Measurements from ENCODE around the gene N4BP2.

N4BP2 gene

DNA sequence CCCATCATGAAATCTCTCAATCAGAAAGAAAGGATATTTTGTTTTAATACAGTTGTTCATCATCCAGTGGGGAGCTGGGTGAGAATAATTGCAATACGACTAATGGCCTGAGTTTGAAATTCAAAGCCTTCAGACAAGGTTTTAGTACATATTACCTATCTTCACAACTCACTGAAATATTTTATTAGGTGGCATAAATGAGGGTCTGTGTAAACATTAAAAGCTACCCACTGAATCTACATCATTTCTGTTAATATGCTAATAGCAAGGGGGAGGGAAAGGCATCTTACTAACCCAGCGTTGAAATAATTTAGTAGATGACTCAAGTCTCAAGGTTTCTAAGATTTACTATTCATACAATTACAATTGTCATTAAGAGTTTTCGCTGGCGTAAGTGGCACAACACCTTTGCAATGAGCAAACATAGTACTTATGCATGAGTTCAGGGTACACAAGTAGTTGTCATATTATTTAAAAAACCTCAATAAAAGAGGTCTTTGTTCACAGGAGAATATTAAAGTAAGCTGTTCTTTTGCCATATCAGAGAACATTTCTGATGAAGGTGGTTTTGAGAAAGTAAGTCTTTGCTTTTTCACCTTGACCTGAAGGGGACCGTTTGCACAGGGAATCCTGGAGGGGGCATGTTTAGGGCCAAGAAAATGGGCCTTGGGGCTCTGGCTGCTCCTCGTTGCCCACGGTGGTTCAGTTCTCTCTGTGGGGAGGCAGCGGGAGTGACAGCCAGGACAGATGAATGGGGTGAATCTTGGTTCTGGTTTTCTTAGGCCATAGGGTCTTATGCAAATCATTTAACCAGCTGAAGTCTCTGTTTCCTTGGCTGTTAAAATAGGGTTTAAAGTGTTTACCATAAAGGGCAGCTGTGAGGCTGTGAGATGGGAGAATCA, 135.7 kb downstream of the N4BP2 start:
- no peak for DNase-seq

DNA sequence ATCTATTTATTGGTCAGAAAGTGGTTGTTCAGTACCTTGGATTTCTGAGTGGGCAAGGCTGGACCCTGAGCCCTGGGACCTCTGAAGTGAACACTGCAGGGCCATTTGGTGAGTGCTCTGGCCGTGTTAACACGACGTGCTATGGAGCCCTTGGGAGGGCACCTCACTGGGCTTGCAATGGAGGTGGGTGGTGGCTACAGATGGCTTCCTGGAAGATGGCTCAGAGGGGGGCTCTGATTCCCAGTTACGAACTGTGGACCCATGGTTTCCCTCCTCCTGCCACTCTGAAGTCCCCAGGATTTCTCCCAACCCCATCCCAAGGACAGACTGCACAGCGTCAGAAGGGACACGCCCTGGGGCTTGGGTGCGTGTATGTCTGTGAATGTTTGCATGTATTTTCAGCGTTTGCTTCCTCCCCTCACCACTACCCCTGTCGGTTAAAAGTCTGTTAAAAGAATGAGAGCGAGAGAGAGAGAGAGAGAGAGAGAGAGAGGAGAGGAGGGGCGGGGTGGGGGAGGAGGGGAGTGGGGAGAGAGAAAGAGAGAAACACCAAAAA, 136.4 kb downstream of the N4BP2 start:
- no peak for DNase-seq

DNA sequence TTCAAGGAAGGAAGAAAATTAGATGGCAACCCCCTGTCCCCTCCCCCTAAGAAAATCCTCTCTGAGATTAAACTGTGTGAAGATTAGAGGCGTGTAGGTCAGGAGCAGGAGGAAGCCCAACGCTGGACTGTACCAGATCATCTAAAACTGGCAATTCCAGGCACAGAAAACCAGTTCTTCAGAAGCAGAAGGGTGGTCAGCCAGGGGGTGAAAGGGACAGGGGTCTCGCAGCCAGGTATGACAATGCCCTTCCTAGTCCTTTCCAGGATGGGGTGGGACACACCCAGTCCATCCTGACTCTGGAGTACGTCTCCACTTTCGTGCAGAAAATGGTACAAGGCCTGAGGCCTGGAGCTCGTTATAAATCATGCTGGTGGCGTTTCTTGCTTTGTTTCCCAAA, 136.9 kb downstream of the N4BP2 start:
- DNase-seq, result no peak

DNA sequence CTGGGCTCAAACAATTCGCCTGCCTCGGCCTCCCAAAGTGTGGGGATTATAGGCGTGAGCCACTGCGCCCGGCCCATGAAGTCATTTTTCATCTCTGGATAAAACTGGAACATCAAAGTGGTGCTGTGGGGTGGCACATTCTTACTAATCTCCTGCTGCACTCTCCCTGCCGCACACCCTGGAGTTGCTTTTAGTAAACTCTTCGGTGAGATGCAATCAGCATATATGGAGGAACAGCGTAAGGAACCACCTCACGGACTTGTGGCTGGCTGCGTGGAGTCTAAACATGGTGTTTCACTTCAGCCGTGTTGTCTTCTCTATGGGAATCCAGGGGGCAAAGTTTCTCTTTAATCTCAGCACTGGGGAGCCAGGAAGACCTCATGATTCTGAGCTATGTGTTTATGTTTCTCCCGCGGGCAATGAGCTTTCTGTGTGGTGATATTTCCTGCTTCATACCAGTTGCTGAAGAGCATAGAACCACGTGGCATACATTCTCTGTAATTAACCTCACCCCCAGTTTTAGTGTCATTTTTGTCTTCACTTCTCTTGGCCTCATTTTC, 138.0 kb downstream of the N4BP2 start:
- DNase-seq, result no peak

DNA sequence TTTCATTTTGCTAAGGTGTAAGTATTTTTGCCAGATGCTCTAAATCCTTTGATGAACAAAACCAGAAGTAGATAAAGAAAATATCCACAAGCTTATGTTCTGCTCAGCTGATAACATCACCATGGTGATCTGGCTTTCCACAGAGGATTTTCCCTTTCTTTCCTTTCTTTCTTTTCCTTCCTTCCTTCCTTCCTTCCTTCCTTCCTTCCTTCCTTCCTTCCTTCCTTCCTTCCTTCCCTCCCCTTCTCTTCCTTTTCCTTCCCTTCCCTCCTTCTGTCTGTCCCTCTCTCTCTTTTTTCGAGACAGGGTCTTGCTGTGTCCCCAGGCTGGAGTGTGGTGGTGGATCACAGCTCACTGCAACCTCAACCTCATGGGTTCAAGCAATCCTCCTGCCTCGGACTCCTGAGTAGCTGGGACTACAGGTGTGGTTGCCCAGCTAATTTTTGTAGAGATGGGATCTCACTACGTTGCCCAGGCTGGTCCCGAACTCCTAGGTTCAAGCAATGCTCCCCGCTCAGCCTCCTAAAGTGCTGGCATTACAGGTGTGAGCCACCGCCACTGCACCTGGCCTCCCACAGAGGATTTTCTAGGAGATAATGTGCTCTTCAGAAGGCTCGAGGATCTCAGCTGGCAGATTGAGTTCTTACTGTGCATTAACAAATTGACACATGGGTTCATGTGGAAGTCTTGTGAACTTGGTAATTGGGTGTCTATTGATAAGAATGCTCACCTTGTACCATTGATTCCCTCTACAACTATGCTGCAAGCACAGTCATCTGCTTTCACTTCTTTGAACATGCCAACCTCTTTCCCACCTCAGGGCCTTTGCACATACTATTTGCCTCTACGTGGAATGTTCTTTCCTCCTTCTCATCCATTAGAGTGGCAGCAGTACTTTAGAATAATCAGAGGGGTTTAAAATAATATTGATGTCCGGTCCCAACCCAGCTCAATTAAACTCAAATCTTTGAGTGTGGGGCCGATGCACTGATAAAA, 138.8 kb downstream of the N4BP2 start:
- no peak for DNase-seq

DNA sequence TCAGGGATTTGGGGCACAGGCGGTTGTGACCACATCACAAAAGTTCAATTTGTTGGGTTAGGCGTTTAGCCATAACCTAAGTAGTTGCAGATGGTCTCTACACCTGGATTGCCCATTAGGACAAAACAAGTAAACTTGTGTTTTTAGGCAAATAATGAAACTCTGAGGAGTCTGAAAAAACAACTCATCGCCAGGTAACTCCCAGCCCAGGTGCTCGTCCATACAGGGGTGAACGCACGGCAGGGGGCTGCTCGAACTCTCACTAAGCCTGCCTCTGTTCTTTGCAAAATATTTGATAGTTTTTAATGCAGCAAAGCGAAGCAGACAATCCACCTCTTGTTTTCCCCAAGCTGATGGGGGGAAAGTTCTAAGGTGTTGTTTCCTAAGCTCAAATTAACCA, 139.6 kb downstream of the N4BP2 start:
- no peak for DNase-seq

DNA sequence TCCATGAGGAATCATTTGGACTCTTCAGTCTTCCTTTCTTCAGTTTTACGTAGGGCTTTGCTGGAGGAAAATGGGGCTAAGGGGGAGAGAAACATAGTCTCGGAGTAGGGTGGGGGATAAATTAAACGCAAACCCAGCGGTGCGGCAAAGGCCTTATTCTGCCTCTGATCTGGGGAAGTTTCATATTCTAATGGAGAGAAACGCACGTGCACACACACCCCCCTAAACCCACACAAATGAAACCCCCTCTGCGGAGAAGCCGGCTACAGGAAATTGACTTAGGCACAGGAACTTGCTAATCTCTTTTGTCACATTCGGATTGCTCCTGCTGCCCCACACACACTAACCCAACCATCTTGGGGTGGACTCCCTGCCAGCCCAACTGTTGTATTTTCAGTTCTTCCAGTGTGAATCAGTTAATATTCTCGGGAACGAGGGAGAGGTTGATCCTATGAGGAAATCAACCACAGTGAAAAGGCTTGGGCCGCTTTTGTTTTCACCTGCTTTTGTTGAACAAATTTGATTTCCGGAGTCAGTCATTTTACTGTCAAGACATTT, 140.2 kb downstream of the N4BP2 start, which contains the start of gene RHOH:
RHOH (plus strand) TSS at position 308 of the 558 bp plus-strand sequence. CDS start 46,356 bp downstream, outside the sequence.
- DNase-seq, result no peak

DNA sequence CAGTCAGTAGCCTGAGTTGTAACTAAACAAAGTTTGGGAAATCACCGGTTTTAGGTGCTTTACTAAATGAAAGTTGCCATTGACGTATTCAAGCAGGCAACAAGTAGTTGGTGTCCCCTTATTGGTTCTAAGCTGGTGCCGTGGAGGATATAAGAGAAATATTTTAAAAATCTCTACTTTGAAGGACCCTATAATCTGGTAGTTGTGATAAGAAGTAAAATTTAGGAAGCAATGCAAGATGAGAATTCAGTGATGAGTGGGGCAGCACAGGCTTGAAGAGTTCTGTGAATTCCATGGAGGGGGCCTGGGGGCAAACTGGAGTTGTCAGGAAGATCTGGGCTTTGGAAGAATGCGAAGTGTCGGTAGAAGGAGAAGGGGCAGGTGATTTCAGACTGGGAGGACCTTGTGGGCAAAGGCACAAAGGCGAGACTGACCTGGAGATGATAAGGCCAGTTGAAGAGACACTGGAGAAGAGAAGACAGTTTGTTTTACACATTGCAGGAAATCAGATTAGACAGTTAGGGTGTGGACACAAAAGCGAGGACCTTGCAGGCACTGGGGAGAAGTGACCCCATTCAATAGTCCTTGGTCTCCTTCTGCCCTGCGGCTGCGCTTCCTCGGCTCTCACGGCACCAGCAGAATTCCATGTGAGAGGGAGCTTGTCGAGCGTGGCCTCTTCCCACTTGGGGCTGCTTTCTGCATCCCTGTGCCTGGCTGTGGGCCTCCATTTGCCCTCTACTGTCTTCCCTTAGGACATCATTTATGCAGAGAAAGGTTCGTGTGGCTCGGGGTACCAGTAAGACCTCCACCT, 141.4 kb downstream of the N4BP2 start:
- DNase-seq, result no peak

DNA sequence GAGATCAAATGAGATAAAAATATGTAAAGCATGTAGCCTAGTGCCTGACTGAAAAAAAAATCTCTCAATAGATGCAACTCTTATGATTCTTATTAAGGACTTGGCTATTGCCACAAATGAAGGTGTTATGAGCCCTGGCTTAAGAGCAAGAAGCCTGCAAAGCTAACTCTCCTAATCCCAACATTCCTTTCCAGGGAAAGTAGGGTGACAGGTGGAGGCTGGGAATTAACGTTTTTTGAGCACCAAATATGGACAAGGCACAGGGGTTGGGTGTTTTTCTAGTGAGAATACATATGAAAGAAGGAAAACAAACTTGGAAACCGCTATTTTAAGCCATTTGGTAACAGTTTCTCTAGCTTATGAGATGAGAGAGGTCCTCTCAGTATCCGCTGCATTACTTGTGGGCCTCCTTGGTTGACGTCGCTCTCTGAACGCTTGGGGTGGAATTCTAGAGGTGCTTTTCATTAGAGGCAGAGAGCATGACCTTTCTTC, 142.6 kb downstream of the N4BP2 start:
- no peak for DNase-seq

DNA sequence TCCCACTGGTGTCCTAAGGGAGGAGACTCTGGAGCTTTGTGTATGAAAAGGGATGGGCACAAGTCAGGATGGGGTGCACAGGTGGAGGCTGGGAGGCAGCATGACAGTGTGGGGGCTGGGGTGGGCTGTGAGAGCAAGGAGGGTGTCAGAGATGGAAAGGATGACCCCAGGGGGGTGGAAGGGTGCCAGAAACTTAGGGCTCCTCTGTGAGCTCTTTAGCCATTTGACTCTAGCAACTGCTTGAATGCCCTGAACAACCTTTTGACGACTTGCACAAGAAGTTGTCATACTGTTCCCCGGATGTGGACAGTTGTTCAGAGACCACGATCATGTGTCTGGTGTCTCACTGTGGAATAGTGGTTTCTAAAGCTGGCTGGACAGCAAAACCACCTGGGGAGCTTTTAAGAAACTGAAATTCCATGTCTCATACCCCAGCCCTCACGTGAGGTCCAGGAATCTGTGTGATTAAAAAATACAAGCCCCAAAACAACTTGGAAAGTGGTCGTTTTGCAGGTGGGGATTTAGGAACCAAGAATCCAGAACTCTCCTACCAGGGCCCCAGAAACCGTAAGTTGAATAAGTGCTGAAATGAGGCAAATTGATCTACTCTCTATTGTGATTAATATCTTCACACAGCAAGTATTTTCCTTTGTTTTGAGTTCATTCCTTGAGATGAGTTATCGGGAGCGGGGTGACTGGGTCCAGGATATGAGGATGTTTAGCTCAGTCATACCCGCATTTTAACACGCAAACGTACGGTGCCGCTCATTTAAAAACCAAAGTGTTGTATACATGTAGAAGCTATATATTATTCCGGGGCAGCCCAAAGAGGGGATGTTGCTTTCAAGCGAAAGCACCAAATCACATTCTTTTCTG, 143.6 kb downstream of the N4BP2 start:
- peak in 1 of 51 donors; percentile 7 for DNase-seq

DNA sequence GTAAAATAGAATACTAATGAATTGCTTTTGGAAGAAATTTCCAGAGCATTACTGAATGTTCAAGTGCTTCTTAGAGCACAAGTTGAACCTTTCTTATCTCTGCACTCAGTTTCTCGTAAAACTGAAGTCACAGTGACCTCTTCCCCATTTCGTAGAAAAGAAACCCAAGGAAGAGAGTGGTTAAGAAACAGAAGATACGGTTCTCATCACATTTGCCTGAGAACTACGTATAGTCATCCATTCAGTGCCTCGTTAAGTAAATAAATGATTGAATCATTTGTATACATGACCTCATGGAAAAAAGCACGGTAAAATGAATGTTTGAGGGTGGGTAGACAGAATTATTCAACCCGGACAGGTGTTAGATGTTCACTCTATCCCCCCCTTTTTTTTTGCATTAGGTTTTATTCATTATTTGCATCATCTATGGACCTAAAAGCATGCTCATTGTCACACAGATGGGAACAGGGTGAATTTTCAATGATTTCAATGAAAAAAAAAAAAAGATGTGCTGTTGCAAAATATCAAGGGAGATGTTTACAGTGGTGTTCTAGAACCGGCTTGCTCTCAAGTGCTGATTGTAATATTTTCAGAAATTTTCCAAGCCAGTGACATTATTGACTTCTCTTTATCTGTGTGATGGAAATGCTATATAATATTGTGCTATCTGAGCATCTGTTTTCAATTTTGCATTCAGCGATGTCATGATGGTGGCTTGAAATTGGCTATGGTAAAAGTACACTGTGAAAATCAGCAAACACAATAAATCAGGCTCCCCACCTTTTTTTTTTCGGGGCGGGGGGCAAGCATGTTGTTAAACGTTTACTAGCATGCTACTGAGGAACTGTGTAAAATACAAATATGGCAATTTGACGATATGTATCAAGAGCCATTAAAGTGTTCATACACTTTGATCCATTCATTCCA, 144.5 kb downstream of the N4BP2 start:
- DNase-seq, result no peak

DNA sequence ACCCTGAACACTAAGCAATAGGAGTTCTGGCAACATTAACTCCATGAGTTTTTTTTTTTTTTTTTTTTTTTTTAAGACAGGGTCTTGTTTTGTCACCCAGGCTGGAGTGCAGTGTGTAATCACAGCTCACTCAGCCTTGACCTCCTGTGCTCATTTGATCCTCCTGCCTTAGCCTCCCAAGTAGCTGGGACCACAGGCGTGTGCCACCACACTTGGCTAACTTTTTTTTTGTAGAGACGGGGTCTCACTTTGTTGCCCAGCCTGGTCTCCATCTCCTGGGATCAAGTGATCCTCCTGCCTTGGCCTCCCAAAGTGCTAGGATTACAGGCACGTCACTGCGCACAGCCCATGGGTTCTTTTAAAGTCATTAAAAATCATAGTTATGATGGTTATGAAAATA, 145.2 kb downstream of the N4BP2 start:
- no peak for DNase-seq

DNA sequence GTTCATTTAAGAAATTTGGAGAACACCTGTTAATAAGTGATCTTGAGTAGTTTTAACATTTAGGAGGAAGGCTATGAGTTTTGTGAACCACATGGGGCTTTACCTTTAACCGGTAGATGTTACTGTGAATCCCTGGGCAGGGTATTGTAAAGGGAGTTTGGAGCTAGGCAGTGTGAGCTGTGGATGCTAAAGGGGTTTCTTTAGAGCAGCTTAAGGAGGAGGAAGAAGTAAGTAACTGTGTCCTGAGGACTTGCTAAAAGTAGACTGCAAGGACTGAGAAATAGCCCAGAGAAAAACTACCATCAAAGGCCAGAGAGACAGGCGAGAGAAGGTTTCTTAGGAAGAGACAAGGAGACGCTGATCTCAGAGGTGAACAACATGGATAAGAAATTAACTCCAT, 145.8 kb downstream of the N4BP2 start:
- DNase-seq, result no peak

DNA sequence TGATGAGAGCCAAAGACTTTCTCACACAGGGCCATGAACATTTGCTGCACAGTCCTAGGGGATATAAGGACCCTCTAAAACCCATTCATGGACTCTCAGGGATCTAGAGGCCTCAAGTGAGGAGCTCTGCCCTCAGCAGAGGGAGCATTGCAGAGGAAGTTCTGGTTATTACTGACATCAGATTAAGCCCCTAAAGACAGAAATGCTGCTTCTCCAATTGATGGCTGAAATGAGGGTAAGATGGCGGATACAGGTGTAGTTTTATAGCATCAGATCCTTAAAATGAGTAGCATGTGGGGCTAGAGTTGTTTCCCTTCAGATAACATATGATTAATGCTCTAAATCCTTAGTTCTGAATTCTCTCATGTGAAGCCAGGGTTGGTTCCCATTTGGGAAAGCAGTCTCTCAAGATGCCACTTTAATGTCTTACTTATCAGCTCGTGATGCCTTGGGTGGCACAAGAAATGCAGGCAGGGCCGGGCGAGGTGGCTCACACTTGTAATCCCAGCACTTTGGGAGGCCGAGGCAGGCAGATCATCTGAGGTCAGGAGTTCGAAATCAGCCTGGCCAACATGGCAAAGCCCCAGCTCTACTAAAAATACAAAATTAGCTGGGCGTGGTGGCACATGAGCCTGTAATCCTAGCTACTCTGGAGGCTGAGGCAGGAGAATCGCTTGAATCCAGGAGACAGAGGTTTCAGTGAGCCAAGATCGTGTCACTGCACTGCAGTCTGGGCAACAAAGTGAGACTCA, 148.0 kb downstream of the N4BP2 start:
- no peak for DNase-seq

DNA sequence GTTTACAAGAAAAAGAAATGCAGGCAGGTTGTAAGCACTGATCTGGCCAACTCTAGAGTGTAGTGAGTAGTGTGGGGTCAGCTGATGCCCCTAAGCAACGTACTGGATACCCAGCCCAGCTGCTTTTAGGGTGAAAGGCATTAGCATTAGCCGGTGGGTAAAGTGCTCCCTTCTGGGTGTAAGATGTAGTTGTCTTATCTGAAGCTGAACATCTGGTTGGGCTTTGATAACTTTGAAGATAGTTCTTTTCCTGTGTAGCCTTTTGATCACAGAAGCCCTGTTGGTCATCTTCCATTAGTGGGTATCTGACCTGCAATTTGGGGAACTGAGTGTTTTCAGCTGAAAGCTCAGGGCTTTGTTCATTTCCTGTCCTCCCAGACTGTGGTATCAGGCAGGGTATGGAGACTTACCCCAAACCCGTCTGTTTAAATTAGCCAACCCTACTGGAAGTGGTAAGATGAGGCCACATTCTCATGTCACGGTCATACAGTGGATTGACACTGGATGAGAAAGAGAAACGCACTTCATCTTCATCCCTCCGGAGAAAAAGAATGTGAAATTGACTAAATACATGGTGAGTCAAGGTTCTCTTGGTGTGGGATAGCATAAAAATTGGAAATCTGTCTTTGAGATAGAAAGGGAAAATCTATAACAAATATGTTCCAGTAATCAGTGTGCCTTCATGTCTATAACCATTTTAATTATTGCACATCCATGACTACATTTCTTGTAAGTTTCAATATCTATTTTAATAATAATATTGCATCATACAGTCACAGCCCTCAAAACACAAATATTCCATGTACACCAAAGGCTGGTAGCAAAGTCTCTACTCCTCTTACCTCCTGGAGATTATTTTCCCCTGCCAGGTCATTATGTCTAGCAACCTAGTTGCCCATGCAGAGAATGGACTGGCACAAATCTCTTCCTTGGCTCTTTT, 148.9 kb downstream of the N4BP2 start:
- peak in 1 of 51 donors; percentile 28 for DNase-seq

DNA sequence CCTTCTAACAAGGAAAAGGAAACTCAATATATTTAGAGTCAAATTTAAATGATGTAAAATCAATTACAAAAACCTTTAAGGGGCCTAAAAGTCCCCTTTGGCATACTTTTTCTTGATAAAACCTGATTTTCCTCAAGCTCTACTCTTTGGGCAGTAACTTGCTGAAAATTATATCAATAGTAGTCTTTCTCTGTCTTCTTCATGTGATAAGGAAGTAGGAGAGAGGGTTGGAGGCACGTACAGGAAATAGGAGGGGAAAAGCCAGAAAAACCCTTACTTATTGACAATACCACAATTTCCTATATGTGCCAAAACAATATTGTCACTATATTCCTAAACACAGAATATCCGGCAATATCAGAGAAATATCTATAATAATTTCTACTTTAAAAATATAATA, 149.8 kb downstream of the N4BP2 start:
- DNase-seq, result no peak

Data from hypothalamus (tissue), 51 donors.